Skin of body (tissue), 2 donors: Measurements from ENCODE around the gene KLHL35. TPM values are rescaled to one million over a fixed set of nuclear protein-coding genes. Genes with fewer than 3 reads are reported as not detected.
A peak's percentile ranks its signal among the peaks of the same experiment; 100 is the strongest.
"Not testable (repeated sequence)": the region's sequence is repeated elsewhere in the genome, so short reads cannot be mapped to it uniquely, and the experiment has no call there.

Experiments used
- DNase-seq: peaks from one replicate; lab custom pipeline; 2025; lab: John Stamatoyannopoulos, UW
- total RNA-seq: library from RNA; depleted of rRNA; stranded (reverse); fragments of >200 nt; gene quantifications from one replicate; pipeline ENCODE4 v1.2.3, GENCODE V29; 2014

KLHL35 gene
- total RNA-seq, 1 donor from 2014 or later = 0.99 TPM

DNA sequence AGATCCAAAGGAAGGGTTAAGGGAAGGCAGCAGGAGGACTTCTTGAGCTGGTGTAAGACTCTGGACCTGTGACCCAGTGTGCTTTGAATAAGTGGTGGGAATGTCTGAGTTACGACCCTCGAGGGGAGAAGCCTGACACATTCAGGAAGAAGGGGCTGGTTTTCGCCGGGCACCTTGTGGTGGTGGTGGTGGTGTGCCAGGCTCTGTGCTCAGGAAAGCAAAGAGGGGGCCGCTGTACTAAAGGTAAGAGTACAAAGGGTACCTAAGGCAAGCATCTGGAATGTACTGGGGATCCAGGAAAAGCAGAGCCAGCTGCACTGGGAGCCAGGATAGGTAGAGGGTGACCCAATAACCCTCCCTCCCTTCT is 6.3 kb downstream of the KLHL35 start:
- no peak for DNase-seq

DNA sequence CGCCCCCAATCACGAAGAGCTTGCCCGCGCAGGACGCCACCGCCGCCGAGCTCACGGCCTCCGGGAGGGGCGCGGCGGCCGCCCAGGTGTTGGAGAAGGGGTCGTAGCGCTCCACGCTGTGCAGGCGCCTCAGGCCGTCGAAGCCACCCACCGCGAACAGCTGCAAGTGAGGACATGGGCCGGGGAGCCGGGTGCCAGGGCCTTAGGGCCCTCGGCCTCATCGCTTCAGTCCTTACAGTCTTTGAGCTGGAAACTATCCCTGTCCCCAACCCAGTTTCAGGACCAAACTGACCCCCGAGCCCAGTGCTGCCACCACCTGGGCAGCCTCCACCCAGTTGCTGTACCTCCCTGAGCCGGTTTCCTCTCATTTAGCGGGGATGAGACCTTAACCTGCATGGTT is 7.6 kb downstream of the KLHL35 start:
- no peak for DNase-seq

DNA sequence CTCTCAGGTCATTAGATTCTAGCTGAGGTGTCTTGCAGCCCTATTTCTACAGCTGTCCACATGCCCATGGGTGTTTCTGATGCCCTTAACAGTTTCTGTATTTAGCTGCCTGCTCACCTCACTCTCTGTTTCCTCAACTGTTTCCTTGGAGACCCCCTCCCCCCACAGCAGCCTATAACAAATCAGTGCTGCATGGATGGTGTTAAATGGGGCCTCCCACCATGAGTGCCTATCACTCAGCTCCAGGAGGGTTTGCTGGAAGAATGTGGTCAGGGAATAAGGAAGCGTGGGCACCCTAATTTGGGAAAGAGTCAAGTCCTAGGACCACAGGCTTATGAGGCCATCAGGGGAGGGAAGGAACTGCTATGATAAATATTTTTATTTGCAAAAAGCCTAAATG is 8.6 kb downstream of the KLHL35 start:
- DNase-seq = no peak

DNA sequence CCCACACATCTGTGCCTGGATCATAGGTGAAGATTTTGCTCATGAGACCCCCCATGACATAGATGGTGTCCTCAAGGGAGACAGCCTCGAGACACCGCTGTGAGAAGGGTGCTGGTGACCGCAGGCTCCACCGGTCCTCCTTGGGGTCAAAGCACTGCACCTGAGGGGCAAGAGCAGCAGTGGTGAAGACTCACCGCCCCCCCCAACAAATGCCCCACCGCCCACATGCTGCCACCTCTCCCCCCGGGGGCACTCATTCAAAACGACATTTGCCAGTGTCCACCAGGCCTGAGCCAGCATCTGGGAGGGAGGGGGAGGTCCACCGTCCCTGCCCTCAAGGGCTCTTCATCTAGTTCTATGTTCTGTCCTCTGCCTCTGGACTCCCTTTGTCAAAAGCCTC is 9.3 kb downstream of the KLHL35 start:
- no peak for DNase-seq

DNA sequence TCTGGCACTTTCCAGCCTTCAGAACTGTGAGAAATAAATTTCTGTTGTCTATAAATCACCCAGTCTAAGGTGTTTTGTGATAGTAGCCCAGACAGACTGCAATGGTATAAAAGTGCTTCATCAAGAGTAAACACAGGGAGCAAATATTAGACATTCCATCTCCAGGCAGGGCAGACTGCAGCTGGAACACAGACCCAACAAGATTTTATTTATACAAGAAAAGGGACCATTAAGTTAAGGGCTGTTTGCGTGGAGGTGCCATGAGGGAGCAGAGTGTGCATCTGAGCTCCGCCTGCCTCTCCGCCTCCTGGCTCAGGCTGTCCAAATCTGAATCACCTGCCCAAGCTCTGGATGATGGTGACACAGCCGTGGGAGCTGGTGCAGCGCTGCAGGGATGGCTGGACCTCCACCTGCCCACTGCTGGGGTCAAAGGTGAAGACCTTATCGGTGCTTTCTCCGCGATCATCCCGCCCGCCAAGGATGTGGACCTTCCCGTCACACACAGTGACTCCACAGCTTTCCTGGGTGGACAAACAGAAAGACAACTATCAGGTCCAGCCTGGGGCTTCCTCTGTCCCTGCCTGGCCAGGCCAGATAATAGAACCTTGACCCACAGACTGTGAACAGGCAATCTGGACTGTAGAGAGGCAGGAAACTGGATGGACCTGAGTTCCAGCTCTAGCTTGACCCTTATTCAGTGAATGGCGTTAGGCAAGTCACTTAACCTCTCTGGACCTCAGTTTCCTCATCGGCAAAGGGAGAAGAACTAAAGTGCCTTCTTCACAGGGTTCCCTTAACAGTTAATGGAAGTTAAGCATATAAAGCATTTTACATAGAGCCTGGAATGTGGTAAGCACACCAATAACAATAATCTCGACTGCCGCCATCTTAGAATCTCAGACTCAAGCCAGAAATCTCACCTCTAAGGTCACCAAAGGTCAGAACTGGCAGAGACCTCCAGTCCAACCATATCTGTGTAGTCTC is 10.5 kb downstream of the KLHL35 start:
- no peak for DNase-seq

DNA sequence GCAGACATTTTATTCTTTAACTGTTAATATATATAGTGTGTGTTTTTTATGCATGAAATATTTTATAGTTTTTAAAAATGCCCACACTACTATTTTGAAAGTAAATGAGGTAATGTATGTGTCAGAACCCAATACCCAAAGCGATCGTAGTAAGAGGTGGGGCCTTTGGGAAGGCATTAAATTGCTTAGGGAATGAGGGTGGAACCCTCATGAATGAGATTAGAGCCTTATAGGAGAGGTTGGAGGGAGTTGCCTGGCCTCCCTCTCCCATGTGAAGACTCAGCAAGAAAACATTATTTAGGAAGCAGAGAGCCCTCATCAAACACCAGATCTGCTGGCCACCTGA is 11.1 kb downstream of the KLHL35 start:
- no peak for DNase-seq

DNA sequence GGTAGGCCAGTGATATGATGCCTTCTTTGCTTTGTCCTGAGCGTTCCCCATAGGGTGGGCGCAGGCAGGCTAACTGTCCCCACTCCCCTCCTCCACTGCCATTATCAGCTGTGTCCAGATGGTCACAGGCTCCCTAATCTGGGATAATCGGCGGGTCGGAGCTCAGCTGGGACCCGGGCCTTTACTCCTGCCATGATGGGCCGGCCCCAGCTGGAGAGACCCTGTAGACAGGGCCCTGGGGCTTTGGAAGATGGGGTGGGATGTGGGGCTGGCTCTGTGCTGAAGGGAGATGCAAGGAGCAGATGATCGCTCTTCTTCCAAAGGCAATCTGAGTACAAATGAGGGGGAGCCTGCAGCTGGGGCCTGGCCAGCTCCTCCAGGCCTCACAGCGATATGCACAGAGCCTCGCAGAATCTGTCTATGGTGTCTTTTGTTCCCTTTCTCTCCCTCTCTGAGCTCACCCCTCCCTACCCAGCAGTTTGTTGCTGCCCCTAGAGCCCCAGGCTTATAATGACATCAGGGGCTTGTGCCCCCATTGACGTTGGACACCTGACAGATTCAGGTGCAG is 11.9 kb downstream of the KLHL35 start:
- no peak for DNase-seq

DNA sequence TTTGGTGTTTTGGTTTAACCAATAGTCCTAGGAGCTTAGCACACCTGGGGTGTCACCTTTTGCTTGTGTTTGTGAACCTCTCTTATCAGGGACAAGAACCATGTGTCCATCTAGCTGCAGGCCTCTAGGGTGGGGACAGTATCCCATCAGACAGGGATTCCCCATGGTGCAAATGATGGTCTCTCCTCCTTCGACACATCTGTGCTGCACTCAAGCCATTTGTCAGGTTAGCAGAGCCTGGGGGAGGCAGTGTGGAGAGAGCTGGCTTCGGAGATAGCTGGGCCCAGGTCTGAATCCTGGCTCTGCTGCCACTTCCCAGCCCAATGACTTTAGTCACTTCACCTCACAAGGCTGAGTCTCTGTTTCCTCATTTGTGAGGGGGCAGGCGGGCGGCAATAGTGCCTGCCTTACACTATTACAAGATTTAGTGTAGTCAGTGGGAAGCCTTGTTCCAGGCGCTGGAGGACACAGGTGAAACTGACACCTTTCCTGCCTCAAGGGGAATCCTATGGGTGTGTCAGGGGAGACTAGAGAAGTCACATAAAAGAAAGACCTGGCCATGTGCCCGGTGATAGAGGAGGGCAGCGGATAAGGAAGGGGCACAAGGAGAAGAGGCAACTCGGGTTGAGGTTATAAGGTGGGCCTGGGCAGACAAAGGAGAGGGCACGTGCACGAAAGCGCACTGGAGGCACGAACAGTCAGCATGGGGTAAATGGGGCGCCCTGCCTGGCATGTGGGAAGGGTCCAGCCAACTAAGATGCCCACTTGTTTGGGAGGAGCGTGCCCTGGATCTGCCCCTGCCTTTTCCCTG is 12.6 kb downstream of the KLHL35 start:
- no peak for DNase-seq

DNA sequence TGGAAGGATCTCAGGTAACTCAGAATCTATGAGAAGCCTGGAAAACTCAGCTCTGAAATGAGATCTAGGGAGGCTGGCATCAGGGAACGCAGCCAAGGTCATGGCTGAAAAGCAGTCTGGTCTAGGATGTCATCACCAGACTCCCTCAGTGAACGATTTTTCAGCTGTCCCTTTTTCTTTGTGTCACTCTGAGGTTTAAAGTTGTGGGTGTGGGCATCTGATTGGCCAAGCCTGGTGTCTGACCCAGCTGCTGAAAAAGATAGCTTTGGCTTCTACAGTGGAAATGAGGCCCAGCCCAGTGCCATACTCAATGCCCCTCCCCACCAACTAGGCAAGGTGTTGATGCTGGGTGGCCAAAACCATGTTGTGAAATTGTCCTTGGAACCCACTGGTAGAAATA is 19.1 kb downstream of the KLHL35 start:
- no peak for DNase-seq

DNA sequence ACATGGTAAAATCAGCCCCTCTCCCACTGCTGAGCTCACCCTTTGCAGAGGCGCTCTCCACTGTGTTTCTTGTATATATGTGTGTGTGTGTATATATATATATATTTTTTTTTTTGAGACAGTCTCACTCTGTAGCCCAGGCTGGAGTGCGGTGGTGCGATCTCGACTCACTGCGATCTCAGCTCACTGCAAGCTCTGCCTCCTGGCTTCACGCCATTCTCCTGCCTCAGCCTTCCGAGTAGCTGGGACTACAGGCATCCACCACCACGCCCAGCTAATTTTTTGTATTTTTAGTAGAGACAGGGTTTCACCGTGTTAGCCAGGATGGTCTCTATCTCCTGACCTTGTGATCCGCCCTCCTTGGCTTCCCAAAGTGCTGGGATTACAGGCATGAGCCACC is 19.9 kb downstream of the KLHL35 start:
- DNase-seq = not testable (repeated sequence)

DNA sequence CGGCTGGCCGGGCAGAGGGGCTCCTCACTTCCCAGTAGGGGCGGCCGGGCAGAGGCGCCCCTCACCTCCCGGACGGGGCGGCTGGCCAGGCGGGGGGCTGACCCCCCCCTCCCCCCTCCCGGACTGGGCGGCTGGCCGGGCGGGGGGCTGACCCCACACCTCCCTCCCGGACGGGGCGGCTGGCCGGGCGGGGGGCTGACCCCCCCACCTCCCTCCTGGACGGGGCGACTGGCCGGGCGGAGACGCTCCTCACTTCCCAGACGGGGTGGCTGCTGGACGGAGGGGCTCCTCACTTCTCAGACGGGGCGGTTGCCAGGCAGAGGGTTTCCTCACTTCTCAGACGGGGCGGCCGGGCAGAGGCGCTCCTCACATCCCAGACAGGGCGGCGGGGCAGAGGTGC is 23.0 kb downstream of the KLHL35 start:
- DNase-seq = not testable (repeated sequence)

DNA sequence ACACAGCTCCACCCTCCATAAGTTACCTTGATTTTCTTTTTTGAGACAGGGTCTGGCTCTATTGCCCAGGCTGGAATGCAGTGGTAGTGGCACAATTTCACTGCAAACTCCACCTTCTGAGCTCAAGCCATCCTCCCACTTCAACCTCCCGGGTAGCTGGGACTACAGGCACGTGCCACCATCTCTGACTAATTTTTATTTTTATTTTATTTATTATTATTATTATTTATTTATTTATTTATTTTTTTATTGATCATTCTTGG is 24.1 kb downstream of the KLHL35 start:
- no peak for DNase-seq

DNA sequence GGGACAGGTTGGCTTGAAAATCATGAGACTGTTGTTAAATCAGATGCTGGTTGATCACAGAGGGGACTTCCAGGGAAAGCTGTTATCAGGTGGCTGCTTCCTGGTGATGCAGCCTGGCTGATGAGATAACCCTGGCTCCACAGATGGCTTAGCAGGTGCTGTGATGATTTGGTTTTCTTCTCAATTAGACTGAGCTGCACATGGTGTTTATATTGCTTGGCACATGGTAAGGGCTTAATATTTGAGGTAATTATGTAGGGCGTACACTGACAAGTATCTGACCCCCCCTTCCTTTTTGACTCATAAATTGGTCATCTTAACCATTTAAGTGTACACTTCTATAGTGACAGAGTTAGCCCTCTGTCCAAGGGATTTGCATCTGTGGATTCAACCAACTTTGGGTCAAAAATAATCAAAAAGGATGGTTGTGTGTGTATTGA is 26.6 kb downstream of the KLHL35 start:
- DNase-seq = no peak

DNA sequence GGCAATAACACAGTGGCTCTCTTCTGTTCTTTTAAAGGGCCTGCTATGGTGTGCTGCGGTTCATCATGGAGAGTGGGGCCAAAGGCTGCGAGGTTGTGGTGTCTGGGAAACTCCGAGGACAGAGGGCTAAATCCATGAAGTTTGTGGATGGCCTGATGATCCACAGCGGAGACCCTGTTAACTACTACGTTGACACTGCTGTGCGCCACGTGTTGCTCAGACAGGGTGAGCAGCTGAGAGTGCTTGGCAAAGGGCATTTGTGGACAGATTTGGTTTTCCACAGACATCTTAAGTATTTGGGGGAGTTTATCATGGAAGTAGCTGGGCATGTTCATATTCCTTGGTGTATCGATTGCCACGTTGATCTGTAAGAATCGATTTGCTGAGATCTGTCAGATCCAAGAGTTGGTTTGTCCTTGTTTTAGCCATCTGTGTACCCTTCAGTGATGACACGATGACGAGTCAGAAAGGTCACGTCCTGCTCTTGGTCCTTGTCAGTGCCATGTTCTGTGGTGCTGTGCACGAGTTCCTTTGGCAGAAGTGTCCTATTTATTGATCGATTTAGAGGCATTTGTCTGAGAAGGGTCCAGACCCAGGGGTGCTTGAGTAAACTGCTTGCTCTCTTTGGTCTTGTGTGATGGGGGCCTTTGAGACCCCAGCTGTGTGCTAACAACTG is 28.9 kb downstream of the KLHL35 start:
- DNase-seq = no peak

DNA sequence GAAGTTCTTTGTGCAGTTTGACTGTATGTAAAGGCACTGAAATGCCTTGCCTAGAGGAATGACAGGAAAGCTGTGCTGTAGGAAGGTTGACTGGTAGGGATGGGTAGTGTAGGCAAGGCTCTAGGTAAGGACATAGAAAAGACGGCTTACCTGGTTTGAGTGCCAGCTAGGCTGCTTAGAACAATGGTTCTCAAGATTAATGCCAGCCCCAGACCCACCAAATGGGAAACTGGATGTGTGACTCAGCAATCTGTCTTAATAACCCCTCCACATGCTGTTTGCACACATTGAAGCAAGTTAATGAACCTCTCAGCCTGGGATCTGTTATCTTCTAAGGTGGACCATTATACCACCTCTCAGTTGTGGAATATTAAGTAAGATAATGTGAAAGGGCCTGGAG is 30.0 kb downstream of the KLHL35 start:
- no peak for DNase-seq

DNA sequence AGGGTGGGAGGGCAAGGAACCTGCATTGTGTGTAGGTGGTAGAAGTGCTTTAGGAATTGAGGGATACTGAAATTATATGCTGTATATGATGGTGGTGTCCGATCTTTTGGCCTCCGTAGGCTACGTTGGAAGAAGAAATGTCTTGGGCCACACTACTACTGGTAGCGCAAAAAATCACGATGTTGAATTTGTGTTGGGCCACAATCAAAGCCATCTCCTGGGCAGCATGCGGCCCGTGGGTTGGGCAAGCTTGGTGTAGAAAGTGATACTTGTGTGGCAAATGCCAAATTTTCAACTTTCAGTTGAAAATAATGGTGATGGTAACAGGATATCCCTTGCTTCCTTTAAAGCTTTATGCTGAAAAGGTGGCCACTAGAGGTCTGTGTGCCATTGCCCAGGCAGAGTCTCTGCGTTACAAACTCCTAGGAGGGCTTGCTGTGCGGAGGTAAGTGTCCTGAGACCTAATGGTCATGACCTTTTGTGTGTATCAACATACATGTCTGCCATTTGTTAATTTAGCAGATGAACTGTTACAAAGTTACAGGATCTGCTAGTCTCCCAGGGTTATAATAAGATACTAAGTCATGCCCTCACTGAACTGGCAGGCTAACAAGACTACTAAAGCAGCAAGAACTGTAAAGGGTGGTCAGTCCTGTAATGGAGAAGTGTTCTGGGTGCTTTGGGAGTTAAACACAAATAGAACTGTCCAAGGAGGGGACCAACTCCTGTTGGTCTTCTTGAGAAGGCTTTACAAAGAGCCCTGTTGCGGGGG is 30.8 kb downstream of the KLHL35 start:
- DNase-seq = no peak

DNA sequence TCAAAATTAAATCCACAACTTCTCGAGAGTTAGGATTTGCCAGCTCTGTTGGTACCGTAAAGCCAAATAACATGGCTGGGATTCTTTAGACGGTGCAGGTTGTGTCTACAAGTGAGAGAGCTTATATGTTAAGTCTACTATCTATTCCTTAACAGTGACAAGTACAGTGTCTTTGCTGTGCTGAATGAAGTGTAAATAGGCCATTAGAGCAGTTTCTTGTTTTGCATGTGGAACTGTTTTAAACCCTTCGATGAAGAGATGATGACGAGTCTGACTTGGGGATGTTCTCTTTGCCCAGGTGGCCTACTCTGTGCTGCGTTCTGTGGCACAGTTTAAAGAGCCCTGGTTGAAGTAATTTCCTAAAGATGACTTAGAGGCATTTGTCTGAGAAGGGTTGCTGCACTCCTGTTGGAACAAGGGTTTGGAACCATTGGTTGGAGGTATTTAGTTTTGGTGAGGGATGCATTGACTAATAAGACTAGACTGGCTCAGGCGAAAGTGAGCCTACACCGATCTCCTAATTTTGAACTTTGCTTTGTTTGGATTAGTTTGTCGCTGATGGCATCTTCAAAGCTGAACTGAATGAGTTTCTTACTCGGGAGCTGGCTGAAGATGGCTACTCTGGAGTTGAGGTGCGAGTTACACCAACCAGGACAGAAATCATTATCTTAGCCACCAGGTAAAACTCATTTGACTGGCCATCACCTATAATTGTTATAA is 32.7 kb downstream of the KLHL35 start:
- DNase-seq = peak; percentile 52

DNA sequence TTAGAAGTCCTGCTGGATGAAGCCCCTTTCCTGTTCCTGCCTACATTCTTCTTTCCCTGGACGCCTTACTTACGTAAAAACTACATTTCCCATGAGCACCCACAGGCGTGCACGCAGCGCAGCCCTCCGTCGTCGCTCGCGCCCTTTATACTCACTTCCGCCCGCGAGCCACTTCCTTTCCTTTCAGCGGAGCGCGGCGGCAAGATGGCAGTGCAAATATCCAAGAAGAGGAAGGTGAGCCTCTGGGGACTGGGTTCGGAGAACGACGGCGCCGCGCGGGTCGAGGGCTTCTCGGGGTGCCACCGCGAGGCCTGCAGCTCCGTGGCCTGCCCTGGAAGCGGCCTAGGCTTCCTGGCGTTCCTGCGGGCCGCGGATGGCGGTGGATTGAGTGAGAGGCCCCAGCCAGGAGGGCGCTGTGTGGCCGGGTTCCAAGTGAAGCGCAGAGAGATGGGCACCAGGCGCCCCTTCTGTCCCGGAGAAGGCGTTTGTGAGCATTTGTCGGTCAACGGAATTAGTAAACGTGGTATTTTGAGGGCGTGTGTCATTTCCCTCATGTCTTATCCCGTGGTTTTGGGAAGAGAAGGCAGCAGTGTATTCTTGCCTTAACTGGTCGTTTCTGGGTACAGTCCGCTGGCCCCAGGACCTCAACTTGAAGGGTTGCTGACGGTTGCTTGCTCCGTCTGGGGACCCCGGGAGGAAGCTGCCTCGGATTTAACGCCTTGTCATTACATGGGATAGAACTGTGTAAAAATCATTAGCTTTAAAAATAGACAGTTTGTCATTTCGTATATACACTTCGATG is 33.5 kb downstream of the KLHL35 start, which contains the start of gene RPS3:
Gene RPS3 (plus strand): TSS at position 175 of the 802 bp plus-strand sequence. CDS start 30 bp downstream, at position 205.
- peak; percentile 92 for DNase-seq

DNA sequence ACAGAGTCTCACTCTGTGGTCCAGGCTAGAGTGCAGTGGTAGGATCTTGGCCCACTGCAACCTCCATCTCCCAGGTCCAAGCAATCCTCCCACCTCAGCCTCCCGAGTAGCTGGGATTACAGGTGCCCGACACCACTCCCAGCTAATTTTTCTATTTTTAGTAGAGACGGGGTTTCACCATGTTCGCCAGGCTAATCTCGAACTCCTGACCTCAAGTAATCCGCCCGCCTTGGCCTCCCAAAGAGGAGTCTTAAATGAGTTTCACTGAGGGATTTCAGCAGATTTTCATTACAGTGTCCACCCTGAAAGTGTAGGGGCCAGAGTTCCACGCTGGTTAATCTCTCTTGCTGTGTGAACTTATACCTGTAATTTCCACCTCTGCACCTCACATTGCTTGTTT is 34.1 kb downstream of the KLHL35 start:
- no peak for DNase-seq
